Panc1 (cell line): Measurements from ENCODE around the gene IL24.

Source experiments
- TCF7L2 ChIP-seq: IDR thresholded peaks from 2 replicates; pipeline ENCODE4 v1.6.1; 2011; ENCODE audit warnings: mild to moderate bottlenecking, low read depth, low read length, inconsistent platforms
- TF ChIP-seq, protein P1 (sequence below): fragments of 450-650 bp; IDR thresholded peaks from 2 replicates; pipeline ENCODE4 v1.5.1; 2017; ENCODE audit warnings: mild to moderate bottlenecking
- TF ChIP-seq, protein P2 (sequence below), 2 experiments: IDR thresholded peaks; 2 replicates each; pipeline ENCODE4 v1.6.1; 2011 to 2012; ENCODE audit warnings: low read depth in 2 of 2, control low read depth in 1 of 2, low read length in 1 of 2, mild to moderate bottlenecking in 1 of 2, moderate library complexity in 1 of 2; ENCODE audit not compliant: insufficient read depth in 1 of 2

DNA sequence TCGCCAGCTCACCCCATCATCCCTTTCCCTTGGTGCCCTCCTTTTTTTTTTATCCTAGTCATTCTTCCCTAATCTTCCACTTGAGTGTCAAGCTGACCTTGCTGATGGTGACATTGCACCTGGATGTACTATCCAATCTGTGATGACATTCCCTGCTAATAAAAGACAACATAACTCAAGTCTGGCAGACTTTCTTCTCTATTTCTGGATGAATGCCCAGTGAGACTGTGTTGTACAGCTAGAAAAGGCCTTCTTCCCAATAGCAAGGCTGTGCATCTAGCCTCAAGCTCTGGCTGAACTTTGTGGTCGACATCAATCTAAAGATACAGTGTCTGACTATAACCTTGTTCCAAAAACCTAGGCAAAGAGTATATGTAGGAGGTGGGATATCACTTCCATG lies 6.4 kb downstream of the IL24 start:
- TF ChIP-seq, protein P1, sequence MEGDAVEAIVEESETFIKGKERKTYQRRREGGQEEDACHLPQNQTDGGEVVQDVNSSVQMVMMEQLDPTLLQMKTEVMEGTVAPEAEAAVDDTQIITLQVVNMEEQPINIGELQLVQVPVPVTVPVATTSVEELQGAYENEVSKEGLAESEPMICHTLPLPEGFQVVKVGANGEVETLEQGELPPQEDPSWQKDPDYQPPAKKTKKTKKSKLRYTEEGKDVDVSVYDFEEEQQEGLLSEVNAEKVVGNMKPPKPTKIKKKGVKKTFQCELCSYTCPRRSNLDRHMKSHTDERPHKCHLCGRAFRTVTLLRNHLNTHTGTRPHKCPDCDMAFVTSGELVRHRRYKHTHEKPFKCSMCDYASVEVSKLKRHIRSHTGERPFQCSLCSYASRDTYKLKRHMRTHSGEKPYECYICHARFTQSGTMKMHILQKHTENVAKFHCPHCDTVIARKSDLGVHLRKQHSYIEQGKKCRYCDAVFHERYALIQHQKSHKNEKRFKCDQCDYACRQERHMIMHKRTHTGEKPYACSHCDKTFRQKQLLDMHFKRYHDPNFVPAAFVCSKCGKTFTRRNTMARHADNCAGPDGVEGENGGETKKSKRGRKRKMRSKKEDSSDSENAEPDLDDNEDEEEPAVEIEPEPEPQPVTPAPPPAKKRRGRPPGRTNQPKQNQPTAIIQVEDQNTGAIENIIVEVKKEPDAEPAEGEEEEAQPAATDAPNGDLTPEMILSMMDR = no peak
- no peak for TF ChIP-seq TCF7L2
- TF ChIP-seq, protein P2, sequence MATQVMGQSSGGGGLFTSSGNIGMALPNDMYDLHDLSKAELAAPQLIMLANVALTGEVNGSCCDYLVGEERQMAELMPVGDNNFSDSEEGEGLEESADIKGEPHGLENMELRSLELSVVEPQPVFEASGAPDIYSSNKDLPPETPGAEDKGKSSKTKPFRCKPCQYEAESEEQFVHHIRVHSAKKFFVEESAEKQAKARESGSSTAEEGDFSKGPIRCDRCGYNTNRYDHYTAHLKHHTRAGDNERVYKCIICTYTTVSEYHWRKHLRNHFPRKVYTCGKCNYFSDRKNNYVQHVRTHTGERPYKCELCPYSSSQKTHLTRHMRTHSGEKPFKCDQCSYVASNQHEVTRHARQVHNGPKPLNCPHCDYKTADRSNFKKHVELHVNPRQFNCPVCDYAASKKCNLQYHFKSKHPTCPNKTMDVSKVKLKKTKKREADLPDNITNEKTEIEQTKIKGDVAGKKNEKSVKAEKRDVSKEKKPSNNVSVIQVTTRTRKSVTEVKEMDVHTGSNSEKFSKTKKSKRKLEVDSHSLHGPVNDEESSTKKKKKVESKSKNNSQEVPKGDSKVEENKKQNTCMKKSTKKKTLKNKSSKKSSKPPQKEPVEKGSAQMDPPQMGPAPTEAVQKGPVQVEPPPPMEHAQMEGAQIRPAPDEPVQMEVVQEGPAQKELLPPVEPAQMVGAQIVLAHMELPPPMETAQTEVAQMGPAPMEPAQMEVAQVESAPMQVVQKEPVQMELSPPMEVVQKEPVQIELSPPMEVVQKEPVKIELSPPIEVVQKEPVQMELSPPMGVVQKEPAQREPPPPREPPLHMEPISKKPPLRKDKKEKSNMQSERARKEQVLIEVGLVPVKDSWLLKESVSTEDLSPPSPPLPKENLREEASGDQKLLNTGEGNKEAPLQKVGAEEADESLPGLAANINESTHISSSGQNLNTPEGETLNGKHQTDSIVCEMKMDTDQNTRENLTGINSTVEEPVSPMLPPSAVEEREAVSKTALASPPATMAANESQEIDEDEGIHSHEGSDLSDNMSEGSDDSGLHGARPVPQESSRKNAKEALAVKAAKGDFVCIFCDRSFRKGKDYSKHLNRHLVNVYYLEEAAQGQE (IDR thresholded peaks at IDR 0.05; ENCODE audit: insufficient read depth in 1 of 2, low read depth in 2 of 2, low read length in 1 of 2) = no peak
